Right renal pelvis (tissue), 4 donors: ENCODE results near the gene CPB1. TPM values are rescaled to one million over a fixed set of nuclear protein-coding genes. Genes with fewer than 3 reads are reported as not detected.
"Not testable (repeated sequence)": the region's sequence is repeated elsewhere in the genome, so short reads cannot be mapped to it uniquely, and the experiment has no call there.

Experiments
- DNase-seq, 4 donors: peaks; one replicate each; pipeline ENCODE4 v3.0.0-alpha.2; 2013; ENCODE audit warnings: low read depth in 4 of 4, low spot score in 3 of 4, missing footprints in 1 of 4
- polyA plus RNA-seq, 4 donors: library from polyadenylated mRNA; unstranded; fragments of 120-200 nt; gene quantifications; one replicate each; pipeline ENCODE4 v1.2.1, GENCODE V29; 2013; ENCODE audit not compliant: insufficient read length in 4 of 4

CPB1 gene
- under 1 TPM; 0.58 to 0.86 (median 0.60) TPM for polyA plus RNA-seq

DNA sequence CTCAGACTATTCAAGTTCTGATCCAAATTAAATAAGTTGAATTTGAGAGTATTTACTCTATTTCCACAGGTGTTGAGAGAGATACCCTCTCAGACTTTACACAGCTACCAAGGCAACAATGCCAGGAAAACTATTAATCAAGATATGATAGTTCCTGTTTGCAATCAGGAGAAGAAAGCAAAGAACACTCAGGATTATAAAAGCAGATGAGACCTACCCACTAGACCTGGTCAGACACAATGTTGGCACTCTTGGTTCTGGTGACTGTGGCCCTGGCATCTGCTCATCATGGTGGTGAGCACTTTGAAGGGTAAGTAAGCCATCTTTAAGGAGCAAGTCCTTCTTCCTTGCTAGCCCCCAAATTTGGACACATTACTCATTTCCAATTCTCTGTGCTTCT, at the start of gene CPB1:
Gene CPB1 (plus strand): TSS at position 227 of the 400 bp plus-strand sequence. CDS start 13 bp downstream, at position 240.
- no peak for DNase-seq

DNA sequence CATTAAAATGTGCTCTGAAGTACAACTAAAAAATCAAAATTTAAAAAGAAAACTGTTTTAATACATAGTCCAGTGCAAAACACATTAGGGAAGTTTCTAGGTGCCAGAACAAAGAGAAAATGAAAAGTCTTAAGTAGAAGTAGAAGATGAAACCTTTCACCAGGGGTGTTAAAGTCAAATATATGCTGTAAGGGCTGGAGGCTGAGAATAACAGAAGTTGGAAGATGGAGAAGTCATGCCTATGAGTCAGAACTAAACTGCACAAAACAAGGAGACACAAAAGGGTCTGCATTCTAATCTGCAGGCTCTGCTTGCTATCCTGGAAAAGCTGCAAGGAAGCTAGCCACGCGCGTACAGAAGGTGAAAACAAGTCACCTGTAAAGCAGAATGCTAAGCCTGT, 48.7 kb upstream of the CPB1 start:
- no peak for DNase-seq

DNA sequence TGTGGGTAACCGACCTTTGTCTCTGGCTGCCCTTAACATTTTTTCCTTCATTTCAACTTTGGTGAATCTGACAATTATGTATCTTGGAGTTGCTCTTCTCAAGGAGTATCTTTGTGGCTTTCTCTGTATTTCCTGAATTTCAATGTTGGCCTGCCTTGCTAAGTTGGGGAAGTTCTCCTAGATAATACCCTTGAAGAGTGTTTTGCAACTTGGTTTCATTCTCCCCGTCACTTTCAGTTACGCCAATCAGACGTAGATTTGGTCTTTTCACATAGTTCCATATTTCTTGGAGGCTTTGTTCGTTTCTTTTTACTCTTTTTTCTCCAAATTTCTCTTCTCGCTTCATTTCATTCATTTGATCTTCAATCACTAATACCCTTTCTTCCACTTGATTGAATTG, 42.6 kb upstream of the CPB1 start:
- not testable (repeated sequence) for DNase-seq

DNA sequence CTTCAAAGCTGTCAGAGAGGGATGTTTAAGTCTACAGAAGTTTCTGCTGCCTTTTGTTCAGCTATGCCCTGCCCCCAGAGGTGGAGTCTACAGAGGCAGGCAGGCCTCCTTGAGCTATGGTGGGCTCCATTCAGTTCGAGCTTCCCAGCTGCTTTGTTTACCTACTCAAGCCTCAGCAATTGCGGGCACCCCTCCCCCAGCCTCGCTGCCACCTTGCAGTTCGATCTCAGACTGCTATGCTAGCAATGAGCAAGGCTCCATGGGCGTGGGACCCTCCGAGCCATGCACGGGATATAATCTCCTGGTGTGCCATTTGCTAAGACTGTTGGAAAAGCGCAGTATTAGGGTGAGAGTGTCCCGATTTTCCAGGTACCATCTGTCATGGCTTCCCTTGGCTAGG, 41.5 kb upstream of the CPB1 start:
- not testable (repeated sequence) for DNase-seq

DNA sequence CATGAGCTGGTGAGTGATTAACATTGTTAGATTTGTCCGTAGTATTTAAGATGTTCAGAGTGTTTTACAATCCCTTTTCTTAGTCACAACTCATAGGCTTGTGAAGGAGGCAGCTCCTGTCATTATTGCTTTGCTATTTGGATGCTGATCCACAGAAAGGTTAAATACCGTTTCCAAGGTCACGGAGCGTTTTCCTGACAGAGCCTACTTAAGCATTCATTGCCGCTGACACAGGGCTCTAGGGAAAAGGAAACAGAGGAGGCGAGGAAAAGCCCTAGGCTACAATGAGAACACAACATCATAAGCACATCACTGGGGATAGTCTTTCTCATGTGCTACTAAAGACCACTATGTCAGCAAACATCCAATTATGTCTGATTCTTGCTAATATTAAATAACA, 38.5 kb upstream of the CPB1 start:
- DNase-seq: no peak

DNA sequence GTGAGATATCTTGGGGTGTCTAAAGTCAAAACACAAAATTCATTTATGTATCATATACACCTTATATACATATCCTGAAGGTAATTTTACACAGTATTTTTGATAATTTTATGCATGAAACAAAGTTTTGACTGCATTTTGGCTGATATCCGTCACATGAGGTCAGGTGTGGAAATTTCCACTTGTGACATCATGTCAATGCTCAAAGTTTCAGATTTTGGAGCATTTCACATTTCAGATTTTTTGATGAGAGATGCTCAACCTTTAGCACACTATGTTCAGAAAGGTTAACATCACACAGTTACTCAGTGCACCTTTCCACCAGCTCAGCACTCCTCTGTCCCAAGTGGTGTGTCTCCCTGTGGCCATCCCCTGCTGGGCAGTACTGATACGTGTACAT, 37.7 kb upstream of the CPB1 start:
- no peak for DNase-seq

DNA sequence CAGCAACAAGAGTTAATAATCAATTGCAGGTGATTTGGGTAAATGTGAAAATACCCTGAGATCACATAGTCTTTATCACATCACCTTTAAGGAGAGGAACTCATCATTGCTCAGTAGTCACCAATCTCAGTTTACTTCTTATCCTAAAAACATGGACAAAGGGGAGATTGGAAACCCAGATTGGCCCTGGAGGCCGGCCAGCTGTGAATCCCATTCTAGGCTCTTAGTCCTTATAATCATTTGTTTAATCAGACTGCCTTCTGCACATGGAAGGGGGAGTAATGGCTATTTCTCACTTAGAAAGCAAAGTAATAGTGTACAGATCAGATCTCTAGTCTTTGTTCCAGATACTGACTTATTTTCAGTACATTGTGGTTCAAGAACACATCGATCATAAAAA, 37.2 kb upstream of the CPB1 start:
- DNase-seq: no peak

DNA sequence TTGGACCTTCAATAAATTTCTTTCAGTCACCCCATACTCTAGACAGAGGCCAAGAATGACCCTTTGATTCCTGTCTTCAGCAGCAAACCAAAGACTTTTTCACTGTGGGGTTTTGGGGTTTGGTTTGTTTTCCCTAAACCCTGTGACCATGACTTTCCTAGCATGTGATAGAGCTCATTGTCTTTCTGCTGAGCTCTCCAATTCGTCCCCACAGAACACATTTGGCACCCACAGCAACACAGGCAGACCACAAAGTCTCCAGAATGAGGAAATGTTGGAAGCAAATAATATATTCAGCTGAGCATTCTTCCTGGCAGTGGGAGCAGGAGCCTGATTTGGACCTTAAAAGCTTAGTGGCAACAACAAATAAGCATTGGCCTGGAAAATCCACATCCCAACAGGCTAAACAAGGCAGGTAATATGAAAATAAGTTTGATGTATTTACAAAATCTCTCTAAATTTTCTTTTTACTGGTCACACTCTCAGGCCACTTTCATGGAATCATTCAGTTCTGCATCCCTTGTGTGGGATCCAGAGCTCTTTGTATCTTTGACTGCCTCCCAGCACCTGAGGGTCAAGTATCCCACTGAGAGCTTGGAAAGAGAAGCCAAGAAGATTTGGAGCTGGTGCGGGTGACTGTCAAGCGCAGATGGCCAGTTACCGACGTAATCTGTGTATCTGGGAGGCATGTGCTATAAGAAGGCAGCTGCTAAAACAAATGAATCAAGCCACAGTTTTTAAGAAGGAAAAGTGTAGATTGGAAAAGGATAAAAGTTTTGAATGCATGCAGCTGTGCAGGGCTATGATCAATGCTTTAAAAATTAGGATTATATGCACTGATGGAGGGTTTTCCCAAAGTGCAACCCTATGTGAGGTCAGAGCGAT, 36.5 kb upstream of the CPB1 start:
- DNase-seq: no peak

DNA sequence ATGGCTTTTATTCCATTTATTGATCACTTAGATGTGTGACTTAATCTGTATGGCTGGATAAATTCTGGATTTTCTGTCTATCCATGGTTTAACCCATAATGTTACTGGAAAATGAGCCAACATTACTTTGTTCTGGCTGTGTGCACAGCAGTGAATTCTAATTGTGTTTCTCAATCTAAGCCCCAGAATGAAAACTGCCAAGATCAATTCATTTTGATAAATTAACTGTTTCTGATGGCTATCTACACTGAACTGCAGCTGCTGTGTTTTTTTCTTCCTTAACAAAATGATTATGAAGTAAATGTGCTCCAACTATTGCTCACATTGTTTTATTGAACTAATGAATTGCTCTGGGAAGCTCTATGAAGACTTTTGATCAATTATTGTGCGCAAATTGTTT, 35.7 kb upstream of the CPB1 start:
- DNase-seq: no peak

DNA sequence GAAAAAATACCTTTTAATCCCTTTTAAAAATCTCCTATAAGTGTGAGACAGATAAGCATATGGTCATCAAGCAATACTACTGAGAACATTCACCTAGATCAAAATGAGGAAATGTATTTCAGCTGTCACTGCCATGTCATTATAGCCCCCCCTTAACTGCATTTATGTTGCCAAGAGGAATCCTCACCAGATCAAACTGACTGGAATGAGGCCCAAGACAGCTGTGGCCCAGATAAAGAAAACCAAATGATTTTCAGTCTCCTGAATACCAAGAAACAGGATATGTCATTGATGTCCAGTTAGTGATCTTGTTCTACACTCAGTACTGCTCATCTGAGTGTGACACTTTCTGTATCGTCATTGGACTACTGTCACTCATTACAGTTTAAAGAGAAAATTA, 35.1 kb upstream of the CPB1 start:
- no peak for DNase-seq

DNA sequence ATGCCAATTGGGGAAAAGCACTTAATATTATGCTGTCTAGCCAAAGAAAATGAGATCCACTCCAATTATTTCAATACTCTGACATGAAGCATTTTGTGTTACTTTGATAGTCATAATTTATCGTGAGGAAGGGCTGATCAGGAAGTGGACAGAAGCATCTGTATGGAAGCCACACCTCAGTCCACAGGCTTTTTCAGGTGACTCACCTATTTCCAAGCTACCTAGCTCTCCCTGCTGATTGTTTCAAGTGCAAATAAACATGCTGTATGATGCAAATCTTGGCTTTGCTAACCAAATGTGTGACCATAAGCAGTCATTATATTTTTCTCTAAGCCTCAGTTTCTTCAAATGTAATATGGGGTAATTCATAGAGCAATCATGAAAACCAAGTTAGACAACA, 30.8 kb upstream of the CPB1 start:
- DNase-seq: no peak

DNA sequence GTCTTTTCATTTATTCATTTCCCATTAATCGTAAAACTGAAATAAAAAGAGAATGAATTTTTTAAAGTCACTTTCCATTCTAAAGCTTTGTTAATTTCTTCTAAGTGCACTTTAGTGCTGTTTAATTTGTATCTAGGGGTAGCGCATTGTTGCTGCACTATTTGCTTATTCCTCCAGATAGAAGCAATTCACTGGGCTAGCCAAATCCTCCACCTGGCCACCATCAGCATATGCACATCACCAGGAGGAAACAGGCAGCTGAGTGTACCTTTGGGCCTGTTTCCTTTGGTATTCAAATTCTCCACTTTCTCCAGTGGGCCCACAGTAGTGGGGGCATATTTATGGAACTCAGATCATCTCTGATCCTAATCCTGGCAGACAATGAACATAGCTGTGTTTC, 29.8 kb upstream of the CPB1 start:
- no peak for DNase-seq

DNA sequence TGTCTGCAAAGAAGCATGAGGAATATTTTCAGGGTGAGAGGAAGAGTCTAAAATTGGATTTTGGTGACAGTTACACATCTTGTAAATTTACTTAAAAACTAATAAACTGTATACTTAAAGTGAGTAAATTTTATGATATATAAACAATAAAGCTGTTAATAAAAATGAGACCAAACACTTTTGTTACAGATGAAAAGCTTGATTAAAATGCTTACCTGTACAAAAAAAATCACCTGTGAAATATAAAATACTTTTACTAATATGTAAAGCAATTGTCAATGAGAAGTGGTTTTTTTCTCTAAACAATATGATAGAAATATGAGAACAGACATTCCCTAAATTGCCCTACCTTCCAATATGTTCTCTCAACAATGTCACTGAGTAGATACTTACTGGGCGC, 27.2 kb upstream of the CPB1 start:
- no peak for DNase-seq

DNA sequence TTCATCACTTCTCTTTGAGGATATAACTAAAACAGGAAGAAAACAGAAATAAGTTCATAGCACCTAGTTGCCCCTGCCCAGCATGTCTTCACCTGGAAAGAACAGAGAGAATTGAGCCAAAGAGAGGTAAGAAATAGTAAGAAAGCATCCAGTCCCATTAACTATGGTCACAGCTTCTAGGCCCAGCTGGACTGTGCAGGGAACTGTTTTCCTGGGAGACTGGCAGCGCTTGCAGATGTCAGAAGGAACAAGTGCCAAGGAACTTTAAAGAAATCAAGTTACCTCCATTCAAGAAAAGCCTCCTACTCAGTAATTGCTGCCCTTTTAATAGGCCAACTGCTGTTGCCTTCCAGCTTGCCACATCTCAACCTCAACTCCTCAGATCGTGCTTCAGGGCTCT, 17.8 kb upstream of the CPB1 start:
- DNase-seq: no peak

DNA sequence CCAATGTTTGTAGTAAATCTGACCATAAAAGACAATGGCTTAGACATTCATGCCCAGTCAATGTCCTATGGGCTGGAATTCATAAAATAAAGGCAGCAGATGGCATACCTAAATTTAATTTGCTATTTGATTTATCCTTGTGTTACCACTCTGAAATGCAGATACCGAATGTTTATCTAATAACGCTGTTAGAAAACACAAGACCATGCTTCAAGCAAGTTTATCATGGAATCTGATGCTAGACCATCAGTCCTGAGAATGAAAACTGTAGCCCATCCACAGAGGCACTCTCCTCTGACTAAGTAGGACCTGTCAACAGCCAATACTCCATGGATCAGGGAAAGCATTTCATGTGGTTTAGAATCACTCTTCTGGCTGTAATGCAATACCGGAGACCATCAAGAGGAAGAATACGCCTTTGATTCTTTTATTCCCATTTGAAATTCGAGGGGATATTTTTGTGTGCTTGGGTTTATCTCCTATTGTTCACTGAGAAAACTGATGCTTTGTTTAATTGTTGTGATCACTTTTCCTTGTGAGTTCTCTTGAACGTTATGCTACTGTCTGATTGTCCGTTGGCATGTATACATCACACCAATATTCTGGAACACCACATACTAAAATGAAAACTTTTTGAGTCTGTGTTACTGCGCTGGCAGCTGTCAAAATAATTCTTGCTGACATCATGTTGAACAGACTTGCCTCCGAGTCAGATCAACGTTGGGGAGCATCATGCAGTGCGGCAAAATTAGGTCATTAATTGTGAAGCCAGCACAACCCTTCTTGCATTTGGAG, 12.1 kb upstream of the CPB1 start:
- no peak for DNase-seq

DNA sequence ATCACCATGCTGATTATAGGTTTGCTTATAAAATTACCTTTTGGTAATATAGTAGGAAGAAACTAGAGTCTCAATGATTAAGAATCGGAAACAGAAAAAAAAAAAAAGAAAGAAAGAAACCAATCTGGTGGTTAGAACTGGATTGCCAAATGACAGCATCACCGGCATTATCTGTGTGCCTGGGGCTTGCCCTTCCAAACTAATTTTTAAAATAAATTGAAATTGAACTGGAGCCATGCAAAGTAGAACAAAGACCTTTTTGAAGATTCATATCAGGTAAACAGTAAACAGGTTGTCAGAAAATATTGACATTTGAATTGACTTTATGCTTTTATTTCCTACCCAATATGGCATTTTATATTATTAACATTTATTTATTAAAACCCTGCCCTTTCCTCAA, 11.2 kb upstream of the CPB1 start:
- no peak for DNase-seq

DNA sequence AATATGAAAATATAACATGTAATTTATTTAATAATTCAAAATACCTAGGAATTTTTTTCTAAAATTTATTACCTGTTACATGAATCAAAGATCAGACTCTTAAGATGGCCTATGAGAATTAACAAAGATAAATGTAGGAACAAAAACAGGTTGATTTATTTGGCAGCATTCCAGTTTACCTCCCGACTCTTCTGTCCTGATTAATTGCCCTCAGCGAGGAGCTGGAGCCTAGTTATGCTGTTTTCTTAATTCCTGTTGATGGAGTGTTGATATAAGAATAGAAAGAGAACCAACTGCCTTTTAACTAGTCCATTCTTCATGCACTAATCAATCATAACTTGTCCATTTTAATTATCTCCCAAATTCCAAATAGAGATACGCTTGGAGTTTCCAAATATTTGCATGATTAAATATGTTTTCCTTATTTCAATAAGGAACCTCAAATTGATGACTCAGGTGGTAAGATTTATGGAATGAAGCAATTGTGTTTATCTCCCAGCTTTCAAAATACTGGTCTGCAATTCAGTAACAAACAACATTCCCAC, 10.6 kb upstream of the CPB1 start:
- DNase-seq: no peak

DNA sequence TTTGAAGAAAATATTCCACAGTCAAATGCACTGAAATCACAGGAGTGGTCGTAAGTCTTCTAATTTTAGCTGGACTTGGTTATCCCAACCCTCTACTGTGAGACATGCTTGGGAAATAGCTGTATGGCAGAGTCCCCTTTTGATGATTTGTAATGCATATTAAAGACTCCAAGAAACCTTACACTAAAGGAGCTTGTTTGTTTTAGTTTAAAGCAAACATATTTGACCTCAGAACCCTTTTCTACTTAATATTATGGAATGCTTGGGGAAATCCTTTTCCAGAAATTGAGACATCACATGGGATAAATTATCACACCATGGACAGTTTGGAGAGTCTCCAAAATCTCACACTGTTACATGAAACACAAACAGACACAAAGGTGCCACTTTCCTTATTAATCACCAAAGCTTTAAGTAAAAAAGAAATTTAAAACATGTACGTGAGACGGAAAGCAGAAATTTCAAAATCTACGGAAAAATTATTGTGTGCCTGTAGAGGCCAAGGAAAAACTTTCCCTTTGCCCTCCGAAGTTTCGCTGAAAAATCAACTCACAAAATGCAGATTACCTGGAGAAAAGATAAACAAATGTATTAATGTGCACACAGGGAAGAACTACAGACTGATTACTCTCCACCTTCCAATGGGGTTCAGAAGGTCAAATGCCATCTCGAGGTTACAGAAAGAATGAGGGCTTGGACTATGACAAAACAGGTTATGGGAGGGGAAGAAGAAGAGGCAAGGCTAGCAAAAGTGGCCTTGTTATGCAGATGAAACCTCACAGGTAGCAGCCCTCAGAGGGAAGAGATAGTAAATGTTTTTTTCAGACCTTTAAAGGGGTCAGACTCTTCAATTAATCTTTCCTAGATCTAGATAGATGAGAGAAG, 7.0 kb upstream of the CPB1 start:
- DNase-seq: no peak

DNA sequence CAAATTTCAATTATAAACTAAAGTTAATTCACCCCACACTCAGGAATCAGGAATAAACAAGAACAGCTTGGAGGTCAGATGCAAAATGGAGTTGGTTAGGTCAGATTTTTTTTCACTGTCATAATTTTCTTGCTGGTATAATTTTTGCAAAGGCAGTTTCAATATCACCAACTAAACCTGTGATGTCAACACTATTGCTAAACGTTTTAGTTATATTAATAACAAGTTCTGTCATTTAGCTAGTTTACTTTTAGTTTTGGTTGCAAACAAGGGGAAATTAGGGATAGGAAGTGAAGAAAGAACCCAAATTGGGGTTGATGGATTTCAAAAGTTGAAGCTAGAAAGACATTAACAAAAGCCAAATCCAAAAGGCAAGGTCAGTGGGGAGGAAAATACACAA, 4.6 kb upstream of the CPB1 start:
- DNase-seq: no peak

DNA sequence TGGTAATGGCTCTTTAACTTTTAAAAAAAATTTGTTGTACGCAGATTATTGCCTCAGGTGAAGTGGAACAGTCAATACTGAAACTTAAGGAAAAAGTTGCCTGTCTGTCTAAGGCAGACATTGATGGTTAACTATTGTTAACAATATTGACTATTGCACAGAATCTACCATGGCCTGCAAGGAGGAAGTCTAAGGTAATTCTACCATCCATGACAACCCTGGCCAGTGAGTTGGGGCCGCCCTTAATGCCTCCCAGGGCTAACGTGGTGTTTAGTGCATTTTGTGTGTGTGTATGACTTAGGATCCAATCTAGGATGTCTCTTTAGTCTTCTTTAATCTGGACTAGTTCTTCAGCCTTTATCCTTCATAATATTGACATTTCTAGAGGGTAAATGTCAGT, 2.1 kb upstream of the CPB1 start:
- DNase-seq: no peak
